HG03432 (cell line): Measurements from ENCODE around the gene C19orf73.

Experiments
- ATAC-seq: cut with Tn5 transposase; IDR thresholded peaks from one replicate; pipeline ENCODE4 v1.9.1; 2021; ENCODE audit warnings: mild to moderate bottlenecking, moderate library complexity; ENCODE audit not compliant: unreplicated experiment

Gene C19orf73

DNA sequence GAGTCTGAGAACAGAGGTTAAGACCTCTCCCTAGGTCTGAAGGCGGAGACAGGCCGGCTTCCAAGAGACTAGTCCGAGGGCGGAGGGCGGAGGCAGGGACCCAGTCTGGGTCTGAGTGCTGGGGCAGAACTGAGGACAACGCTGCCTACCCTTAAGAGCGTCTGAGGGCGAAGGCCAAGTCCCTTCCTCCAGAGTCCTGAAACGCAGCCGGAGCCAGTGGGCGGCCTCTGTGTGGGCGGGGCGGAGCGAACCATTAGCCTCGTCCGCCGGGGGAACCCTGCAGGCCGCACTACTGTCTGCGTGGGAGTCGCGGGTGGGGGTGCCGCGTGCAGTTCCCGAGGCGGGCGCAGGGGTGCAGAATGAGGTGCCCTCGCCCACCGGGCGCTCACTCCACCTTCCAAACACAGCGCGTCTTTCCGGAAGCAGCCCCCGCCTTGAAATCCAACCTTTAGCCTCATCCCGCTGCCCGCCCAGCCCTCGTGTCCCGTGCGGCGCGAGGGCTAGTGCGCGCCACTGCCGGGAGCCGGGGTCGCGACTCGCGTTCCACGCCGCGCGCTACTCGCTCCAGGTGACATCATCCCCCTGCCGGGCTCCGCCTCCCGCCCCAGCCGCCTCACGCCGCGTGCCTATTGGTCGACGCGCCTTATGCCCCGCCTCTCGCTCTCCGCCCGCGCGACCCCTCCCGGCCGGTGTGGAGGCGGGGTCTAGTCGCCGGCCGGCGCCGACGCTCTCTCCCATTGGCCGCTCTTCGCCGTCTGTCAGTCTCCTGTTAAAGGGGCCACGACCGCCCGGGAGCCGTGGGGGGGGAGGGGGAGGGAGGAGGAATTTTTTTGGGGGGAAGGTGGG lies at the start of gene C19orf73:
C19orf73 (minus strand) TSS at position 579 of the 846 bp plus-strand sequence; CDS start at position 458, 121 bp downstream.
- ATAC-seq: peak; percentile 79

DNA sequence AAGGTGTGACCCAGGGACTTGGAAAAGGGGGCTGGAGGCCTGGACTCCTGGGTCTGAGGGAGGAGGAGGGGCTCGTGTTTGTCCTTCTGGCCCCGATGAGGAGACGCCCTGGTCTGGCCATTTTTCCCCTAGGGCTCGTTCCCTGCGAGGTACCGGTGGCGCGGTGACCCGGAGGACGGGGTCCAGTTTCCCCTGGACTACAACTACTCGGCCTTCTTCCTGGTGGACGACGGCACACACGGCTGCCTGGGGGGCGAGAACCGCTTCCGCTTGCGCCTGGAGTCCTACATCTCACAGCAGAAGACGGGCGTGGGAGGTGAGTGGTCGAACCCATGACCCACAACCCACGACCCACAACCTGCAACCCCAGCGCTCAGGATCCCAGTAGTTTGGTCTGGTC lies 49.5 kb upstream of the C19orf73 start:
- ATAC-seq: no peak

GRCh38 chr19:49167857-49168409 lies 49.0 kb upstream of the C19orf73 start:
- ATAC-seq: no peak

DNA sequence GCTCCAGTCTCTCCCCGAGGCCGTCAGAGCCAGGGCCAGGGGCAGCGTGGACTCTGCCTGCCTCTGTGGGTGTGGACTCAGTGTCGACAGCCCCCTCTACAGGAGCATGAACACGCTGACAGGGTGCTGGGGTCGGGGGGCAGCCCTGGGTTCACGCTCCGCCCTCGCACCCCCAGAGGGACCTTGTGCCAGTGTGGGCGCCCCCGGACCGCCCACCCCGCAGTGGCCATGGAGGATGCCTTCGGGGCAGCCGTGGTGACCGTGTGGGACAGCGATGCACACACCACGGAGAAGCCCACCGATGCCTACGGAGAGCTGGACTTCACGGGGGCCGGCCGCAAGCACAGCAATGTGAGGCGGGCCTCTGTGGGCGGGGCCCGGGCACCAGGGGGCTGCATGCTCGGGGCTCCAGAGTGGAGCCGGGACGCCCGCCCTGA lies 46.9 kb upstream of the C19orf73 start:
- no peak for ATAC-seq

GRCh38 chr19:49165111-49165750 lies 46.3 kb upstream of the C19orf73 start:
- ATAC-seq: no peak

- ATAC-seq: no peak
Observed at GRCh38 chr19:49161987-49162386, 43.0 kb upstream of the C19orf73 start.

DNA sequence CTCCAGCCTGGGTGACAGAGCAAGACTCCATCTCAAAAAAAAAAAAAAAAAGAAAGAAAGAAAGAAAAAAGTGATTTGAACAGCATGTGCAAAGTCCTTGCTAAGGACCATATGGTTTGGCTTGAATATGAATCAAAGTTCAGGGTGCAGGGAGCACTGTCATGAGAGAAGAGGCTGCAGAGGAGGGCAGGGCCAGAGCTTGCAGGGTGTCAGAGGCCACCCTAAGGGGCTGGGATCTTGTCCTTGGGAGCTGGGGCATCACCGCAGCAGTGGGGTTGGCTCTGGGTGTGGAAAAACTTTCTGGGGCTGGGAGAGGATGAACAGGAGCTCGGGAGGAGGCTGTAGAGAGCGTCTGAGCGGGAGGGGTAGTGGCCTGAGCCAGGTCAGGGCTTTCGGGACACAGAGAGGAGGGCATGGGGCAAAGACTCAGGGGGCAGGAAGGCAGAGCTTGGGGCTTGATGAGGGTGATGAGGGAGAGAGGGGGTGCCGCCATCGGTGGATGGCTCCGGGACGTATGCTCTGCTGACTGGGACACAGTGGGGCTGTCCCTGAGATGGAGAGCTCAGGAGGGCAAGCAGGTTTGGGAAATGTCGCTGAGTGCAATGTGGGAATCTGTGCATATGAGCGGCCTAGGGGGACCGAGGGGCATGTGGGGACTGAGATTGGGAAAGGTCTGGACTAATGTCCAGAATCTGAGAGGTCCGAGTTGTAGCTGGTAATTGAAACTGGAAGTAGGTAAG lies 41.7 kb upstream of the C19orf73 start:
- no peak for ATAC-seq

- ATAC-seq: no peak
Observed at GRCh38 chr19:49157445-49158224, 38.7 kb upstream of the C19orf73 start, which contains the start of gene TRPM4. TSS of gene TRPM4 (plus strand) at chr19:49157792. CDS start at chr19:49157867, 75 bp downstream.

GRCh38 chr19:49155820-49156346 lies 36.9 kb upstream of the C19orf73 start:
- ATAC-seq: no peak

GRCh38 chr19:49155005-49155819 lies 36.3 kb upstream of the C19orf73 start, which contains the start of gene HRC:
TSS of gene HRC (minus strand) at chr19:49155396. CDS start at chr19:49155237, 159 bp downstream.
- no peak for ATAC-seq

DNA sequence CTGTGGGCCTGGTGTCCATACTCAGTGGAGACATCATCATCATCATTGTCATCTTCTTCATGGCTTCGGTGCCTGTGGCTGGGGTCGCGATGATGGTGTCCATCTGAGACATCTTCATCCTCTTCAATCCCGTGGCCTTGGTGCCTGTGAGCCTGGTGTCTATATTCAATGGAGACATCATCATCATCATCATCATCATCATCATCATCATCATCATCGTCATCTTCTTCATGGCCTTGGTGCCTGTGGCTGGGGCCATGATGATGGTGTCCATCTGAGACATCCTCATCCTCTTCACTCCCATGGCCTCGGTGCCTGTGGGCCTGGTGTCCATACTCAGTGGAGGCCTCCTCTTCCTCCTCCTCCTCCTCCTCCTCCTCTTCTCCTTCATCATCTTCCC lies 35.3 kb upstream of the C19orf73 start:
- no peak for ATAC-seq

GRCh38 chr19:49153167-49153809 lies 34.3 kb upstream of the C19orf73 start:
- no peak for ATAC-seq

- ATAC-seq: no peak
Observed at GRCh38 chr19:49152119-49152550, 33.2 kb upstream of the C19orf73 start.

DNA sequence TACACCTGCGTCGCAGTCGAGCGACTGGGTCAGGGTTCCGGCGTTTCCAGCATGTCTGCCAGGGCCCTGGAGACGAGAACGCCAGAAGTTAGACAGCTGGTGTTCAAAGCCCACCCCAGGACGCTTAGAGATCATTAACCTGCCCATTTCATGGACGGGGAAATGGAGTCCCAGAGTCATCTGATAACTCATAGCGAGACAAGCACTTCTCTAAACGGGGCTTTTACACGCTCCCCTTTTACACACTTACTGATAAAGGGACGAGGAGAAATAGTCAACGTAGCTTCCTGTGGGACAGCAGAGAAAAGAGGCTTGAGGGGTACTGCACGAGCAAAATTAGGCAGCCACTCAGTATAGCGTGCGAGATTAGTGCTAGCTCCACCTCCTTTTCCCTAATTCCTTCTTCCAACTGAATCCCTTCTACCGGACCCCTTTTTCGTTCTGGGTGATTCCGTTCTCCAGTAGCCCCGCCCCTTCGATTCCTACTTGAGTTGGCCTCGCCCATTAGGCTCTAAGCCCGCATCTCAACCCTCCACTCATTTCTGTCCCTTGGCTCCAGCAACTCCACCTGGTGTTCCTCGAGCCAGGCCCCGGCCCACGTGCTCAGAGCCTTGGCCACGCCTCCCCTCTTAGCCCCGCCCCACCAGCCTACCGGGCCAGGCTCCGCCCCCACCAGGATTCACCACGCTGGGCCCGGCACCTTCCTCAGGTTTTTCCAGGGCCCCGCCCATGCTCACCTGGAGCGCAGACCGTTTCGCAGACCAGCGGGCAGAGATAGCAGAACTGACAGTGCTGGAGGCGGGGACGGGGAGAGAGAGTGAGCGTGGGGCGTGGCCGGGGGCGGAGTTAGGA lies 32.5 kb upstream of the C19orf73 start:
- ATAC-seq: no peak

GRCh38 chr19:49150944-49151243 lies 32.0 kb upstream of the C19orf73 start:
- no peak for ATAC-seq

- ATAC-seq: no peak
Observed at GRCh38 chr19:49150106-49150943, 31.4 kb upstream of the C19orf73 start.

GRCh38 chr19:49149652-49150105 lies 30.7 kb upstream of the C19orf73 start:
- ATAC-seq: no peak
